HG03196 (cell line): ENCODE results near the gene UBR3.
A peak's percentile ranks its signal among the peaks of the same experiment; 100 is the strongest.

Experiments
- ATAC-seq: cut with Tn5 transposase; IDR thresholded peaks from one replicate; pipeline ENCODE4 v1.9.1; 2021; ENCODE audit not compliant: unreplicated experiment

Gene UBR3

GRCh38 chr2:169999054-169999453 is 171.8 kb downstream of the UBR3 start:
- no peak for ATAC-seq

DNA sequence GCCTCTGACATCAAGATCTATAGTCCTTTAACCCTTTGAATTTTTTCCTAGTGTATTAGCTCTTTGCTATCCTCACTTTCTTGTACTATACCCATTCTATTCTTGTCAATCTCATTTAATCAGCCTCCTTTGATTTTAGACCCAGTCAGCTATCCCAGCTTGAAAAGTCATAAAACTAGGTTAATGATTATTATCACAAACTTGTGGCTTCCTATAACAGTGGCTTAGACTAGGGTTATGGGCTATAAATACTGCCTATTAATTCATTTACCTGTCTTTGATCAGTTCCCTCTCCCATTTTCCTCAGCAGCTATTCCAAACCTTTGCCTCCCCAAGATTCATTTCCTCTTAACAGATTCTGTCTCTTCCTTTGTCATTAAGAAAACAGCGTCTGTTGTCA is 174.8 kb downstream of the UBR3 start:
- ATAC-seq = no peak

DNA sequence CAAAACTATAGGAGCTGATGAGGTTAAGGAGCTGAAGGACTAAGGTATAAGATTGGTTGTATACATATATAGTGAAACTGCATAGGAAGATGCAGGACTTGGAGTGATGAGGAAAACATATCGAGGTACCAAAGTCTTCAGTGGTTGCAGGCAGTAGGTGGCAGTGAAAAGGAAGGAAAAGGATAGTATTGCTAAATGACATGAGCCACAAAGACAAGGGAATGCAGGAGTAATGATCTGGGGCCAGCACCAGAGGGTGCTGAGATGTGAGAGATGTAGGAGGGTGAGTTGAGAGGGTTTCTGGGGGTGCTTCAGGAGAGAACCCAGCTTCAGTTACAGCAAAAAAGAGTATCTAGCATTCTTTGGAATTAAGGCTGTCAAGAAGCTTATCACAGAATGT is 178.4 kb downstream of the UBR3 start:
- no peak for ATAC-seq

DNA sequence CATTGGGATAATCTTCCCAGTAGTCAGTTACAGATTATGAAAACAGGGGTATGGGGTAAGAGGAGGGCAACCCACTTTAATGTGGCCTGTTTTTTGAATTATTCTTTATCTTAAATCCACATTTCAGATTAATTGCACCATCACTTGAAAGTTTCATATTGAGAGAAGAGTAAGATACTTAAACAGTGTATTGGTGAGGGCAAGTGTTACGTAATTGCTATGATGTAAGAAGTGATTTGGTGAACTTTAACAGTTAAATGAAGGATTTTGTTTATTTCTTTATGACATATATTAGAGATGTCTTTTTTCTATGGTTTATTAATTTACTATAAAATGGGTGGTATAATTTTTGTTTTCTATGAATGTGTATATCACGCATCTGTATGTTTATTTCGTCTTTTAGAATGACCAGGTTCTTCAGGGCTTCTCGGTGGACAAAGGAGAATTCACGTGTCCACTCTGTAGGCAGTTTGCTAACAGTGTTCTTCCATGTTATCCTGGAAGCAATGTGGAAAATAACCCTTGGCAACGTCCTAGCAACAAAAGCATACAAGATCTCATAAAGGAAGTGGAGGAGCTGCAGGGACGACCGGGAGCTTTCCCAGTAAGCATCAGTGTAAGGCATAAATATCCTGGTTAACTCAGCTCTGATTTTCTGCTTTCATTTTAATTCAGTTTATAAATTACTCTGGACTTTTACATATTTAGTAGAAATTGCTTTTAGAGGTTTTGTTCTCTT is 179.5 kb downstream of the UBR3 start:
- ATAC-seq = no peak

GRCh38 chr2:170009209-170009608 is 182.0 kb downstream of the UBR3 start:
- no peak for ATAC-seq

DNA sequence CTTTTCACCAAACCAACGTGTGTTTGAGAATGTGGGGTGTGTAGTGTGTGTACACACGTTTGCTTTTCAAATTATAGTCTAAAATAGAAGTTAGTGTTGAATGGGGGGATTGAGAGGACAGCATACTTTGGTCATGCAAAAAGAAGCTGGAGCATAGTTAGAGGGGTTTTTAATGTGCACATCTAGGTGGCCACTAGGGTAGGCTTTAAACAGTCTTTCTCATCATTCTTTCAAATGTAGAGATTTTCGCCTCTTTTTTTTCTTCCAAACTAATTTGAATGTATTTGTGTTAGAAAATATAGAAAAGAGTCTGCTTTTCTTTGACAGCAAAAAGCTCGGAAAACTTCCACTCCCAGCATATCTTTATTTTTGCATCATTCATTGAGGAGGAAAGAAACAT is 185.5 kb downstream of the UBR3 start:
- ATAC-seq = no peak

DNA sequence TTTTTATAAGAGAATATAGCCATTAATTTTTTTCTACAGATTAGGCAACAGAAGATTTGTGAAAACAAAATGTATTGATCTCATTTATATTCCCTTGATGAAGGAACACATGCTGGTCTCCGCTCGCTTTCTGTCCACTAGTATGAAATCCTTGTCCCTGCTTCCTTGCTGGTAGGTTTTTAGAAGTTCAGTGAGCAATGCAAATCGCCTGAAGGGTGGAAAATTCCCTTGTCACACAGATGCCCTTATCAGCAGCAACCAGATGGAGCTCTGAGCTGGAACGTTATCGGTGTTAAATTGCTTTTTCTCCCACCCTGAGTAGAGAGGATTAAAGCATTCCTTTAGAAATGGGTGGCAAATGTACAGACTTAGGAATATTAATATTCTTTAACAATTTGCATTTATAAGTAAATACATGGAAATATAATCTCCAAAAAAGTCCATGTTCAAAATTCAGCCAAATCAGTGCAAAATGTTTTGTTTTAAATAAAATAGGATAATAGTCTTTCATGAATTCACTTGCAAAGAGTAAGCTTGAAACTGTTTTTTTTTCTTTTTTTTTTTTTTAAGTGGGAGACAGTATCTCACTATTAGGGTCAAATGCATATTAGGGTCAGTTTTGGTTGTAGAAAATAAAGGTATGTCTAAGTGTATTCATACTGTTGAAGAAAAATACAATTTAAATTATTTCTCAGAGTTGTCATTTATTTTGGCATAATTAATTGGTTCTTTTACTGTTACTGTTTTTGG is 186.7 kb downstream of the UBR3 start:
- ATAC-seq = no peak

DNA sequence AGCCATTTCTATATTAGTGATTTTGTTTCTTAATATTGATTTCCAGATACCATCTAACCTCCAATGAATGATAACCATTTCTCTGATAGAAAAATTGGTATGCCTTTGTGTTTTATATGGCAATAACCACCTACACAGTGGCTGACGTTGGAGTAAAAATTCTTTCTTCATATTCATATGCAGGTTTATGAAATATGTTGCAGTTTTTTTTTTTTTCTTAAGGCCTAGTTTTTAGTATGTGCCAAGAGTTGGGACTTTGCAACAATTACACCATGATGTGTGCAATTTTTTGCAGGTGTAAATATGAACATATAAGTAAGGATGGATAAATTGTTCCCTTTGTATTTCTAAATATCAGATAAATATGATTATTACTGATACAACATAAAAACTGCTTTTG is 187.5 kb downstream of the UBR3 start:
- no peak for ATAC-seq

GRCh38 chr2:170017860-170018532 is 190.7 kb downstream of the UBR3 start:
- no peak for ATAC-seq

GRCh38 chr2:170019060-170019805 is 192.0 kb downstream of the UBR3 start:
- no peak for ATAC-seq

GRCh38 chr2:170020777-170021176 is 193.5 kb downstream of the UBR3 start:
- no peak for ATAC-seq

GRCh38 chr2:170022692-170023091 is 195.4 kb downstream of the UBR3 start:
- no peak for ATAC-seq

DNA sequence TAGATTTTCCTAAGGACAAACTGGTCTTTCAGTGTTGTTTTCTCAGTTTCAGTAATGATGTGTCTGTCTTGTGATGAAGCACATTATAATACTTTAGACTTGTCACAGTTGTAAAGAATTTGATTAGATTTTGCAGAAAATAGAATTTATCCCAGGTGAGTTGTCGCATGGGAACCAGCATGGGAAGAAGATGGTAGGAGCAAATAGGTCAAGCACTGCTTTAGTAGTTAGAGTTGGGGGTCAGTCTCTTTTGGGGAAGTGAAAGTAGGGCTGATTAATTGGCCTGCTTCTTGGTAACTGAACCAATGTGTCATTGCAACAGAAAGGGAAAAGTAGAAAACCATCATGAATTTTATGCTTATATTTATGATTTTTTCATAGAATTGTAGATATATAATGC is 197.5 kb downstream of the UBR3 start:
- peak; percentile 60 for ATAC-seq

GRCh38 chr2:170025223-170025622 is 198.0 kb downstream of the UBR3 start:
- no peak for ATAC-seq

DNA sequence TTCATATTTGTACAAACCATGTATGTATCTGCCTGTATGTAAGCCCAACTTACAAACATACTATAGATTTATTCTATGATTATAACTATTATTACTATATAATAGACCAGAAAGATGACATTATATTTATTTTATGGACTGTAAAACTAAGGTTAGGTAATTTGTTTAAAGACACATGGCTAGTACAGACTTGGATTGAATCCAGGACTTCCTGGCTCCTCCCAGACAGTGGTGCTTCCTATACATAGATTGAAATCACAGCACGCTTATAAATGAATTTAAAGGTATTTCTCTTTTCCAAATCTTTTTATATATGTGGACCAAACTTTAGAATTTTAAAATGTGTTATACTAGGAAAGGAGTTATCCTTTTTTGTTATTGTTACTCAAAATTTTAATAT is 199.1 kb downstream of the UBR3 start:
- no peak for ATAC-seq

GRCh38 chr2:170029551-170029950 is 202.3 kb downstream of the UBR3 start:
- no peak for ATAC-seq

- ATAC-seq = no peak
These were observed 202.8 kb downstream of the UBR3 start for GRCh38 chr2:170030040-170030439.

GRCh38 chr2:170031288-170031687 is 204.0 kb downstream of the UBR3 start:
- ATAC-seq = no peak

GRCh38 chr2:170034596-170034995 is 207.3 kb downstream of the UBR3 start:
- ATAC-seq = no peak

GRCh38 chr2:170038734-170039133 is 211.5 kb downstream of the UBR3 start:
- no peak for ATAC-seq

DNA sequence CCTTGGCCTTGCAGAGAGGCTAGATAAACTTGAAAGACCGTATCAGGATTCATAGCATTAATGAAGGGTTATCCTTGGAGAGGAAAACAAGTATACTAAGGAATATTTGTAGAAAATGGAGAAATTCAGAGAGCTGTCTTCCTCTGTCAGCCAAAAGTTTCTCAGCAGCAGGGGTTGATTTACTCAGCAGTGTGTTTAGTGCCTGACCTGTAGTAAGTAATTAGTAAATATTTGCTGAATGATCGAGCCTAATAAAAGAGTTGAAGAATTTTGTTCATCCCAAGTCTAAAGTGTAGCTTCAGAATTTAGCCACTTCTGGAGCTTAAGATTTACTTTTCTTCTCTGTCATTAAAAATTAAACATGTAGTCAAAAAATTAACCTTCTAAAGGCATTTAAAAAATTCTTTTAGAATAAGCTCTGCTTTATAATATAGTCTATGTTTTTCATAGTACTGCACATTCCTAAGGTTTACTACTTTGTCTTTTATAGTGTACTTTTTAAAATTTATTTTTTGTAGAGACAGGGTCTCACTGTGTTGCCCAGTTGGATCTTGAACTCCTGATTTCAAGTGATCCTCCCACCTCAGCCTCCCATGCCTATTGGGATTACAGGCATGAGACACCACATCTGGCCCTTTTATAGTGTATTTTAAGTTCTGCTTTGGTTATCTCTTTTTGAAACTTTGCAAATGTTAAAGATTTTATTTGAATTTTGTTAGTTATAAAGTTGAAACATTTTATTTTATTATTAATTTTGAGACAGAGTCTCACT is 212.3 kb downstream of the UBR3 start:
- ATAC-seq = no peak
